ENCODE results near the gene NDUFS6.

DNA sequence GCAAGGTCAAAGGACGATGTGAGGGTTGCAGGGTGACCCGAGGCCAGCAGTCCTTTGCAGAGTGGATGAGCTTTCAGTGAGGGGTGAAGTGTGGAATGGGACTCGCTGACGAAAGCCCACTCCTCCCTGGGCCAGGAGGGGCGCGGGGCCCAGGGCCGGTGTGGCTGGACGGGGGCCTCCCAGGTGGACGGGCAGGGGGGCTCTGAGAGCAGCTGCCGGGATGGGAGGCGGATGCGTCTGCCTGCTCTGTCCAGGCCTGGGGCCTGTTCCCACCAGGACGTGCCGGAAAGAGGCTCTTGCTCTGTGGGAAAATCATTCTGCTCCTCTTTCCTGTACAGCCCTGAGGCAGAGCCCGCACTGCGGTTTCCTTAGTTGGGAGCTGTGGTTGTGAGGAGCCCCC, 57.2 kb downstream of the NDUFS6 start:
- TF ChIP-seq, protein P1, sequence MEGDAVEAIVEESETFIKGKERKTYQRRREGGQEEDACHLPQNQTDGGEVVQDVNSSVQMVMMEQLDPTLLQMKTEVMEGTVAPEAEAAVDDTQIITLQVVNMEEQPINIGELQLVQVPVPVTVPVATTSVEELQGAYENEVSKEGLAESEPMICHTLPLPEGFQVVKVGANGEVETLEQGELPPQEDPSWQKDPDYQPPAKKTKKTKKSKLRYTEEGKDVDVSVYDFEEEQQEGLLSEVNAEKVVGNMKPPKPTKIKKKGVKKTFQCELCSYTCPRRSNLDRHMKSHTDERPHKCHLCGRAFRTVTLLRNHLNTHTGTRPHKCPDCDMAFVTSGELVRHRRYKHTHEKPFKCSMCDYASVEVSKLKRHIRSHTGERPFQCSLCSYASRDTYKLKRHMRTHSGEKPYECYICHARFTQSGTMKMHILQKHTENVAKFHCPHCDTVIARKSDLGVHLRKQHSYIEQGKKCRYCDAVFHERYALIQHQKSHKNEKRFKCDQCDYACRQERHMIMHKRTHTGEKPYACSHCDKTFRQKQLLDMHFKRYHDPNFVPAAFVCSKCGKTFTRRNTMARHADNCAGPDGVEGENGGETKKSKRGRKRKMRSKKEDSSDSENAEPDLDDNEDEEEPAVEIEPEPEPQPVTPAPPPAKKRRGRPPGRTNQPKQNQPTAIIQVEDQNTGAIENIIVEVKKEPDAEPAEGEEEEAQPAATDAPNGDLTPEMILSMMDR (IDR thresholded peaks at IDR 0.05) = no peak
- no peak for TF ChIP-seq POLR2A (IDR thresholded peaks at IDR 0.05)
